NCI-H2227 treated with DMSO at 0.1 percent for 48 hours (cell line): ENCODE data around the gene RPA3.

Experiments
- DNase-seq: peaks from one replicate; lab custom pipeline; 2025; lab: John Stamatoyannopoulos, UW

The RPA3 gene

DNA sequence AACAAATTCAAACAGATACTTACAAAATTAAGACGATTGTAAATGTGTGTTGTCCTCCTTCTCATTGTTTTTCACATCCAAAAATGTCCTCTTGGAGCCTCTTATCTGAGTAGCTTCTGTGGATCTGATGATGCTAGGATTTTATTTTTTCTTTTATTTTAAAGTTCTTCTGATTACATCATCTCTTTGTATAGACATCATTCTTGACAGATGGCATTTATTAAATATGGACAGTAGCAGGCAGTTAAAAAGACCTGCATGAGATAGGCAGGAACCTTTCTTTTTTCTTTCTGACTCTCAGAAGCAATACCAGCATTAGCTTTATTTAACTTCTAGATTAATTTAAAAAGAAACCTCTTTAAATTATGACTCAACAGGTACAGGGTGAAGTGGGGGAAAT lies at the start of gene RPA3:
TSS of gene RPA3 (minus strand) at position 116 of the 400 bp plus-strand sequence. CDS start 78,189 bp downstream, outside the sequence.
- no peak for DNase-seq

DNA sequence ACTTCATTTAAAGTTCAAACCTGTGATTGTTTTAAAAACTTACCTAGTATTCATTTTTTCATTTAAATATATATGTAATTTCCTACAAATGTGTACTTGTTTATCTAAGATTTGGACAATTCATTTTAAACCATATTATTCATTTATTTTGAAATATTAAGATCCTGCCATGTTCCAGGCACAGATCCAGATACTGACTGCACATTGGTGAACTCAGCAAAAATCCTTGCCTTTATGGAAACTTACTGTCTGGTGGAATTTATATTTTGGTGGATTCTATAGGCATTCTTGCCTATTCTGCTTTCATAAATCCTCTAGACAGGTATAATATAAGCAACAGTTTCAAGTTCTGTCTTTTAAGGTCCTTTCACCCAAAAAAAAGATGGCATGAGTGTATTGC lies 48.3 kb upstream of the RPA3 start:
- DNase-seq, result no peak

DNA sequence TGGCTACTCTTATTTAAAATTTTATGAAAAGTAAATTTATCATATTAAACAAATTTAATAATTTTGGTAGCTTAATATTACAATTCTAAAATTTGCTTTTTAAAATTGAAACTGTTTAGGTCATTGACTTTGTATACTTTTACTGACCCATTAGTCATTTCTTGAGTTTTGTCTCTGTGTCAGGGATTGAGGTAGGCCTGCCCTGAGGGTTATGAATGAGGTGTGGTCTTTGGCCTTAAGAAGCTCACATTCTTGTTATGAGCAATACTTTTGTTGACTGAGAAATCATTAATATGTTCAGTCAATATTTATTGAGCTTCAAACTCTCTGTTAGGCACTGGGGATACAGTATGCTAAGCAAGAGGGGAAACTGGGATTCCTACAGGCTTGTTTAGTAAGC lies 47.0 kb upstream of the RPA3 start:
- DNase-seq, result no peak

DNA sequence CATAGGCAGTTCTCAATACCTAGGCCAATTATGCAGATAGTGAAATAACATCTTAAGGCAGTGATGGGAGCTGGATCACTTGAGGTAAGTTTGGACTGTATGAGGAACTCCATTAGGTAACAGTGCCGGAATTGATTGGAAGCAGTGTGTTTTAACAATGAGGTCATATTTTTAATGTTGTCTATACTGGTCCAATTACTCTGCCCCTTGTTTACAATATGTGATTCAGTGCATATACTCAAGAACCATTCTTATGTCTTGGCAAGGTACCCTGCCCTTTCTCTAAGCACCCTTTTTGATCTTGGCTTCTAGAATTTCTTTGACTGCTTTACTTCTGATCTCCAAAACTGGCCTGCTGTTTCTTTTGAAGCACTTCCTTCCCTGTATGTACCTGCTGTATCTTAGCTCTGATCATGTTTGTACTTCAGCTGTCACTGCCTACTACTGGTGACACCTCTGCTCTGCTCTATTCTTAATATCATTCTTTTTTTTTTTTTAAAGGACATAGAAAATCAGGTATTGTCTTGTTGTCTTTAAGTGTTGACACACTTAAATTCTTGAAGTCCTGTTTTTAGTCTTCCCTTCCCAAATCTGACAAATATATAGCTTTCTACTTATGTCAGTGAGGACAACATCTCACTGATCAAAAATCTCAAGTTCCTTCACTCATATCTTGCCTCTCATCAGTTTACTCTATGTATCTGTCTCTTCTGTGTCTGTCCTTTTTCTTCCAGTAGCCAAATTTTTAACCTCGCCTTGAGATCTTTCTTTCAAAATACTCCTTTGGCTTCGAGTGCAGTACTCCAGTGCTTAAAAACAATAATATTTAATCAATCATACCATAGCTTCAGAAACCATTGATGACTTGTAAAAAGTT lies 46.4 kb upstream of the RPA3 start:
- no peak for DNase-seq

DNA sequence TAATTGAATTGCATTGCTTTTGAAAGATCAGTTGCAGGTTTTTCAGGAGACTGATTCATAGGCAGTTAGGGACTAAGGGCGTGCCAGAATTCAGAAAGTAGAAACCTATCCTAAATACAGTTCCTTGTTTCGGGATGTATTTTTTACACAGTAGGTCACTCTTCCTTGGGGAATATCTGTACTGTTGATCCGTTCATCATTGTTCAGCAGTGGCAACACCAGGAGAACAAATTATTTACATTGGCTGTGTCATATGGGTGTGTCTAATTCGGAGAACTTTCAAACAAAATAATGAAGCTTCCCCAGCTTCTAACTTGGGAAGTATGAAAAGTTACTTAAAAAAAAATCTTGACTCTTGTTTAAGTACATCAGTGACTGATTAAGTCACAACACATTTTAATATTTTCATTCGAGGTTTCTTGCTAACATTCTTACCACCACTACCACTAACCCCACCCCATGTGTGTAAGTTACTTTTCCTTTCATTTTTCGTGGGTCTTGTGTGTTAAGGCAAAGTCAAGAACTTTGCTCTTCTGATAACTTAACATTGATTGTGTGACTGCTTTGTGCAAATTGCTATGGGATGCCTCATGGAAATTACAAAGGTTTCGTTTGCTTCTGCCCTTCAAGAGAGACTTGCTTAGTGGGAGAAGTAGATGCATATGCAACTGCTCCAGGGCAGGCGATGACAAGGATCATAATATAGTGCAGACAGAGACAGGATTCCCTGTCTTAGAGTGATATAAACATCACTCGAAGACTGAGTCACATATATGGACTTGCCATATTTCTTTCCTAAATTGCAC lies 43.8 kb upstream of the RPA3 start:
- no peak for DNase-seq

DNA sequence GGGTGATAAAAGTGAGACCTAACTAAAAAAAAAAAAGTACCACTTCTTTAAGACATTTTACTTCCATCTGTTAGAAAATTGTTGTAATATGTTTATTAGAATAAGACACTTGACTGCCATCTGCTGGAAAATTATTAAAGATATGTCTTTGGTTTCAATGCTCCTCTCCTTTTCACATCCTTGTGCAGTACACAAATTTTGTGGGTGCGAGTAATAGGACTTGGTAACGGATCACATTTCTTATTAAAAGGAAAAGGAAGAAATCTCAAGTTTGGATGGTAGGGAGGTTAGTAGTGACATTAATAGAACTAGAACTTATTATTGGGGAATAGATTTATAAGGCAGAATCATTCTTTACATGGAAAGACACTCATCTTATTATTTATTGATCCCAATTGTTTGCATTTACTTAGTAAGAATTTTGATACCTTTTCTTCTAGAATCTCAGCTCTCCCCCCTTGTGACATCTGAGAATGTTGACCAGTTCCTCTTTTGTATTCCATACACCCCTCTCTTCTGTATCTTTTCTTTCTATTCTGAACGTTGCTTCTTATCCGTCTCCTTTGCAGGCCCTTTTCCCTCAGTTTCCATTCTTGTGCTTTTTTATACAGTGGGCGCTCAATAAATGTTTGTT lies 43.0 kb upstream of the RPA3 start:
- no peak for DNase-seq

DNA sequence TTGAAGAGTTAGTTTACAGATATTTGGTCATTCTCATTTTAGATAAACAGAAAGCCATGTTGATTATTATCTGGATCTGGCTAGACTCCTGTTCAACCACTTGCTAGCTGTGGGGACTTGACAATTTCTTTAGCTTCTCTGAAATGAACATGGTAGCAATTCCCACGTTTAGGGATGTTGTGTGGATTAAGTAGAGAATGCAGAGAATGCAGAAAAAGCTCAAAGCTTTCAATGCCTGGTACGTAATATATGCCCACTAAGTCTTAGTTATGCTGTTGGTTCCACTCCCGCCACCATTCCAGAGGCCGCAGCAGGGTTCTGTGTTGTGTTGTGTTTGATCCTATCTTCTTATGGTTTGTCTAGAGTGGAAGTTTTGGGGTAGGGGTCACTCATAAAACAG lies 39.2 kb upstream of the RPA3 start:
- DNase-seq, result no peak

DNA sequence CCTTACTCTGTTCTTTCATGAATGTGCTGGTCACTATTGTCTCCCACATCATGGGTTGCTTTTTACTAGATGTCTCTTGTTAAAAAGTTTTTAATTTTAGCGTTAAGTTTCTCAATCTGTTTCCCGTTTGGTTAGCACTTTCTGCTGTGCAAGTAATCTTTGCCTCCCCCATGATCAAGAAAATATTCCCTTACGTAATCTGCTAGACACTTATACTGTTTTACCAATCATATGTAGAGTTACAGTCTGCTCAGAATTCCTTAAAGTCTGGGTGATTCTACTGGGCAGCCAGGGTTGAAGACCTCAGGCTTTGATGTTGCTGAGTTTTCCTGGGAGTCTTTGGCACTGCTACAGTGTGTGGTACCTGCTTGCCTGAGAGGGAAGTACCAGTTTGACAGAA lies 38.2 kb upstream of the RPA3 start:
- DNase-seq, result no peak

DNA sequence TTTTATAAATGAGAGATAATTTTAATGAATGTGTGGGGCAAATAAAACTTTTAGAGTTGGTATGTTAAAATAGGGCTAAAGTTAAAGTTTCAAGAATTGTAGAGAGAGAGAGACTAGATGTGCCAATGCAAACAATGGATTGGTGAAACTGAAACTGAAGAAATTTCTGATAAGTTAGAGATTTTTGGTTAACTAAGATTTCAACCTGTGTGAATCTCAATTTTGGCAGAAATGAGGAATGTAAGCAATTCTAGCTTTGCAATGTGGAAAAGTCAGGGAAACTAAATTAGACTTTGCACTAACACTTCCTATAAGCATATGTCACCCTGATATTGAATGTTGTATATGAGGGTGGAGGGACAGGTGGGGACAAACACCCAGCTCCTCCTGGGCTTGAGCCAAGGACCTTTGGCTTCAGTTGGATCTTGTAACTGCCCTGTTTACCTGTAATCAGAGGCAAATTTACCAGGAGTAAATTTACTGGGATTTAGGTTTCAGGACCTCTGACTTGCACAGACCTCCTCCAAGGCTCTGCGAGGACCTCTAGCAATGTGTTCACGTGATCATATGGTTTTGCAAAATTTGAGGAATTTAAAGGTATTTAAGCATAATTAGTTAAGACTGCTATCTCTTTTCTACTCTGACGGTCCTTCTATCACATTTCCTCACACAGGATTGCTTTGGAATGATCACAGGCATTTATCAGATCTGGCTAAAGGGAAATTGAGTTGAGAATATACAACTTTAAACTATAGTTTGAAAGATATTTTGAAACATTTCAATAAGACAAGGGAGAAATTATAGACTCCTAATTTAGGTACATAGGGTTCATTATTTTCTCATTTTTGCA lies 33.1 kb upstream of the RPA3 start:
- no peak for DNase-seq

DNA sequence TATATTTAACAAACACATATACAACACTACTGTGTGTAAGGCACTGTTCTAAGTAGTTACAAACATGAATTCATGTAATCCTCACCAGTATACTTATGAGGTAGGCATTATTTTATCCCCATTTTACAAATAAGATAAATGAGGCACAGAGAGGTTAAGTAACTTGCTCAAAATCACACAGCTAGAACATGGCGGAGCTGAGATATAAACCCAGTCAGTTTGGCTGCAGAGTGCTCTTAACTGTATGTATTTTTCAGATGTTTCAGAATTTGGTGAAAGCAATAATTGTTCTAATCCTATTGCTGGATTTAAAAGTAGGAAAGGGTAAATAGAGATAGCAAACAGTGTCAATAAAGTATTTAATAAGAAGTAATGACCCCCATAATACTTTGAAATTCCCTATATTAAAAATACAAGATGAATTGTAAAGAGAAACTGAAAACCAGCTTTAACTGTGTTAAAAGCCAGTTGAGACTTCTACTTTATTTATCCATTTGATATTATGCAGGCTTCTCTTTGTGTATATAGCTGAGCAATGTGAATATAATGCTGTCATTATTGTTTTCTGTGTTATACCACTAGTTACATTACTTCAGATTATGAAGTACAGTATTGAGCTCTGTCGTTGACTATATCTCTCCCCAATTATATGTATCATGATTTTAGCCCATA lies 32.3 kb upstream of the RPA3 start:
- DNase-seq, result no peak

DNA sequence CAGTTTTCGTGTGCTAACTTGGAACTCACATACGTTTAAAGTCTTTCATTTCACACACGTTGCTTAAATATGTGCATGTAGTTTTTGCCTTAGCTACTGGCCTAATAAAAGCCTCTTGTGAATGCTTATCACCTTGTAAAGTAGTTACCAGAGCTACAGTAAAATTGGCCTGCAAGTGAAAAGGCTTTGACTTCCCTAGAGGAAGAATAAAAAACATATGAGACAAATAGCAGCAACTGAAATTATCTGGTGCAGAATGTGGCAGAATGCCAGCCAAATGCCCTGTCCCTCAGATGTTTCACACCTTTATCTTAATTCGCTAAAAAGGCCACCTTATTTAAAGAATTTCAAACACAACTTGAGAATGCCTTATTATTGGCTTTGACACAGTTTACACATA lies 28.1 kb upstream of the RPA3 start:
- DNase-seq, result peak; percentile 12

DNA sequence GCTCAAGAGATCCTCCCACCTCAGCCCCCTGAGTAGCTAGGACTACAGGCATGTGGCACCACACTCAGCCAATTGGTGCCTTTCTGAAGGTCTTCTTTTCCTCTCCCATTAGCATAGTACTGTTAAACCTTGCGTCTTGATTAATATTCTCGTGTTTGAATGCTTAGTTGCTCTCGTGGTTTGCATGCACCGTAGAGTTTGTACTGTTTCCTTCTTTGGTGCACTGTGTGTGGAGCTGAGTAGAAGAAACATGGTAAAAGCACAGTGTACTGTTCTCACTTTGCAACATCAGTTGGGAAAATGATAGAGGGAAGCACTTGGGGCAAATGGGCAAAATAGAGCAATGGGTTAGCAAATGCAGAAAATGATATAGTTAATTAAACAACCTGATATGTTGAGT lies 27.6 kb upstream of the RPA3 start:
- no peak for DNase-seq

DNA sequence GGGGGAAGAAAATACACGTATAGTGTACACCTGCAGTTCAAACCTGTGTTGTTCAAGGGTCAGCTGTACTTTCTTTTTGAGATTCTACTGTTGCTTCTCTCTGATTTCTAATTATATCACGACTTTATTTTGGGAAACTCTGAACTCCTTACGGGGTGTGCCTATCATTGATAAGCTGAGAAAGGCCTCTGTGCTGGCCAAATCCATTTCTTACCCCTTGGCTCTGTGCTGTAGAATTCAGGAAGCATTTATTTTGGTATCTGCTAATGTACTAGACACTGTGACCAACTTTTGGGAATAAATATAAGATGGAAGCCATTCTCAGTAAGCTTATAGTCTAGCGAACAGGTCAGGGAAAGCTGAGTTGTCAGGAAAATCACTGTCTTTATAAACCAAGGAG lies 26.9 kb upstream of the RPA3 start:
- no peak for DNase-seq

DNA sequence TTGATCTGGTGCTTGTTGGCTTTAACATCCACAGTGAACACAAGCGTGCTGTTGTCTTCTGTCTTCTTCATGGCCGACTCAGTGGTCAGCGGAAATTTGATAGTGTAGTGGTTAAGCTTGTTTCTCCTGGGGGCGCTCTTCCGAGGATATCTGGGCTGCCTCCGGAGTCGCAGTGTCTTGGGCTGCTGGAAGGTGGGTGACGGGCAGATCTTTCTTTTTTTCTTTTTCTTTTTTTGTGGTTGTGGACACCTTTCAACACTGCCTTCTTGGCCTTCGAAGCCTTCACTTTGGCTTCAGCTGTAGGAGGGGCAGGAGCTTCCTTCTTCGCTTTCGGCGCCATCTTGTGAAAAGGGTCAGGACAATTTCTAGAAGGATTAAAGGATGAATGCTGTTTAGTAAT lies 23.8 kb upstream of the RPA3 start:
- DNase-seq, result no peak

DNA sequence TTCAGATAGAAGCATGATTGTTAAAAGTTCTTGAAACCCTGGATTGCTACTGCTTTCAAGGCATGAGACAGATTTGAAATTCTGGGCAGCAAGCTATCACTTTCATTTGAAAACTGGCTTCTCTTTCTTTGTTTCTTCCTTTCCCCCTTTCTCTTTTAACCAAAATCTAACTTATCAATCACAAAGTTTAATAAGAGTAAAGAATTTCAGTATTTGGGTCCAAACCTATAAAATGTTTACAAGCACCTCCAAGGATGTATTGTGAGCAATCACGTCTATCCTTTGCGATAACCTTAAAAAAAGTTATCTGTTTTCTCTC lies 21.6 kb upstream of the RPA3 start:
- no peak for DNase-seq

DNA sequence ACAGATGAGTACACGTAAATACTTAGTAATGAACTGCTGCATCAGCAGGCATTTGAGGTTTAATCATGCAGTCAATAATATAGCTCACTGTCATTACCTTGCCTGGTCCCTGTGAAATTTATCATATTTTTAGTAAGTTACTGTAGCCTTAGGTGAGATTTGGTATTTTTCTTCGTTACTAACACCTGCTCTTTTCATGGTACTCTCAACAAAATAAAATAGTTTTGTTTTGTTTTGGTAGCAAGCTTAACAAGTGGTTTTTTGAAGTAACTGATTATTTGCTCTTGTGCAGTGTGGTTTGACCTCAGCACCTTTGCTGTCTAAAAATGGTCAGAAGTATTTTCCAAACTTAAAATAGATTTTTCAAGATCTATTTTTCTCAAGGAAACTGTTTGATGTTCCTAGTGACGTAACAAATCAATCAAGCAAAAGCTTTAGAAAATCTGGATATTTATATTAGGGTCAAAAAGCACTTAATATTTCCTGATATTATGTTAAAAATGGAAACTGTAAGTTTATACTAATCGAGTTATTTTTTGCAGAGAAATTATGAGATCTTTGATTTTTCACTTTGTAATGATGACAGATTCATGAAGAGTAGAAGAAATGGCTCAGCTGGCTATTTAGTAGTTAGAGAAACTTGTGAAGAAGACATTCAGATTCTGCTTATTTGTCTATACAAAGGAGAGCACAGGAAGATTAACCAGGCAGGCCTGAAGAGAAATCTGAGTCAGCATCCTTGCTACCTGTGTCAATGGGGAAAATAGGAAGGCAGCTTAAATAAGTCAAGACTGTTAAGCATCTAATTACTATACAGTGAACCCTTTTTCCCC lies 21.0 kb upstream of the RPA3 start:
- DNase-seq, result no peak

DNA sequence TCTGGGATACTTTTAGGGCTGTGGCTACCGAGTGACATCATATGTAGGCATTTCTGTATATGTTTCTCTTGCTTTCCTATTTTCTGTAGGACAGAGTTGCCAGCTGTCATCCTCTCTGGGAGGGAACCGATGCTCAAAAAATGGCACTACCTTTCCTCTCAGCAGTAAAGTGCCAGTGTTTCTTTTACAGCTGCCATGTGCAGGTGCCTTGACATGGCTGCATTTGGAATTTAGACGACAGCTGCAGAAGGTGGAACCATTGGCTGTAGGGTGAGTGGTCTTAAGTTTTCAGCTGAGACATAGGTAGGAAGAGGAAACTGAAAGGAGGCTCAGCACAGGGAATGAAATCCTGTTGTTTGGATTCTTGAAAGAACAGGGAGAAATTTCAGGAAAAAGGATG lies 20.2 kb upstream of the RPA3 start:
- no peak for DNase-seq

DNA sequence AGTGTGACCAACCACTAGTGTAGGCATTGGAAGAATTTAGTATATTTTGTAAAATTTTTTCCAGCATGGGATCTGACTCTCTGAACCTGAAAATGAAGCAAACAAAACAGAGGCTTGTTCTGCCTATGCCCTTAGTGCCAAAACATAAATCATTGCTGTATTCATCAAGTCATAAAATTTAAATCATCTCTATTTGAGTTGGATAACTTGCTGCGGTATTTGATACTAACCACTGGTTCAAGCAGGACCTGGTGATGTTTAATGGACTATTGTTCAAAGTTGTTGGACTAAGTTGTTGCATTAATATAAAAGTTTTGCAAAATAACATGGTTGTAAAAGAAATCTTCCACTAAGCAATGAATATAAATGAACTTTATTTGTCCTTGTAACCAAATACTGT lies 19.8 kb upstream of the RPA3 start:
- DNase-seq, result no peak

DNA sequence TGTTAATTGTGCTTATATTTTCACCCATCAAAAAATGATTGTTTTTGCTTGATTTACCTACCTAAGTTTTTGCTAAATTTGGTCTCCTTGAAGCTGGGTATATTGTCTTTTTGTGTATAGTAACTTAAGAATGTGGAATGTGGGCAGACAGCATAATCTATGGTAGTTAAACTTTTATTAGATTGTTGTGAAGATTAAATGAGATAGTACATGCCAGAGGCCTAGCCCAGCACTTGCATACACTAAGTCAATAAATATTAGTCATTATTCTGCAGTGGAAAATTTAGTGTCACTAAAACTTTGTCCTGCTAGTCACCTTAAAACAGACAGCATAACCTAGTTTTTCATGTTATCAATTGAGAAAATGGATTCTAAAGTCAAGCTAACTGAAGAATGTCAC lies 19.3 kb upstream of the RPA3 start:
- no peak for DNase-seq

DNA sequence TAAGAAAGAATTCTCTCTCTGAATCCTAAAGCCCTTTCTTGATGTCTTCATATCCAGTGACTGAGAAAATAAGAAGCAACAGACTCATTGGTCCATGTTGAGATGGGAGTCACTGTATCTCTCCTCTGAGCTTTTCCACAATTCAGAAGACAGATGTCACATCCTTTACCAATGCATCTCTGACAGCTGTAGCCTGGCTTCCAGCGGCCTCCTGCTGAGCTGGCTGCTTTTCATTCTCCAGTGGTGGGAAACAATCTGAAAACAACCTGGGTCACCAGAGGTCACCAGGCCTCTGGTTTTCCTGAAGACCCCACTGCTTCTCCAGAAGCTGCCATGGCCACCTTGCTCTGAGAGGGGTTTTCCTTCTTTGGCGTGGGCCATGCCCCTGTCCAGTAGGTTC lies 18.3 kb upstream of the RPA3 start:
- DNase-seq, result no peak
